GM18861 (cell line): Measurements from ENCODE around the gene ELAVL3.
"Not testable (repeated sequence)": the region's sequence is repeated elsewhere in the genome, so short reads cannot be mapped to it uniquely, and the experiment has no call there.

Source experiments
- ATAC-seq: cut with Tn5 transposase; IDR thresholded peaks from one replicate; pipeline ENCODE4 v1.9.1; 2021; ENCODE audit not compliant: unreplicated experiment

The ELAVL3 gene

DNA sequence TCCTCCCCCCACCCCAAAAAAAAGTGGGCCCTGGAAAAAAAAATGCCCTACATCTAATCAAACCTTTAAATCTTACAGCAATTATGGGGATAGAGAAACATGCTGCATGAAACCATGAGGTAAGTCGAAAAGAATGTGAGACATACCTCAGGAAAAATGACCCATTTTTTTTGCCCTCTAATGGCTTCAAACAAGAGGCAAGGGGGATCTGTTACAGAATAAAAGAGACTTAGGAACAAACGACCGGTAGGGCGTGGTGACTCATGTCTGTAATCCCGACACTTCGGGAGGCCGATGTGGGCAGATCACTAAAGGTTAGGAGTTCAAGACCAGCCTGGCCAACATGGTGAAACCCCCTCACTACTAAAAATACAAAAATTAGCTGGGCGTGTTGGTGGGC, 70.2 kb downstream of the ELAVL3 start:
- no peak for ATAC-seq

DNA sequence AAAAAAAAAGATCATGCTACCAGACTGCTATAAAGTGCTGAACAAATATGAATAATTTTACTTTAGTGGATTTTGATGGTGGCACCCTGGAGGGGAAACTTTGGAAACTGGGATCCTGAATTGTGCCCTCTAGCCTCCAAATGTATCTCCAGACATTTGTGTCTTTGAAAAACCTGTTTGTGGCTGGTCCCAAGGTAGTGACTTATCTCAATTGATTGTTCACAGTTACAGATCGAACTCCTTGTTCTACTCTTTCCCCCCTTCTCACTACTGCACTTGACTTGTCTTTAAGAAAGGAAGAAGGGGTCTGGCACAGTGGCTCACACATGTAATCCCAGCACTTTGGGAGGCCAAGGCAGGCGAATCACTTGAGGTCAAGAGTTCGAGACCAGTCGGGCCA, 72.3 kb downstream of the ELAVL3 start:
- no peak for ATAC-seq

DNA sequence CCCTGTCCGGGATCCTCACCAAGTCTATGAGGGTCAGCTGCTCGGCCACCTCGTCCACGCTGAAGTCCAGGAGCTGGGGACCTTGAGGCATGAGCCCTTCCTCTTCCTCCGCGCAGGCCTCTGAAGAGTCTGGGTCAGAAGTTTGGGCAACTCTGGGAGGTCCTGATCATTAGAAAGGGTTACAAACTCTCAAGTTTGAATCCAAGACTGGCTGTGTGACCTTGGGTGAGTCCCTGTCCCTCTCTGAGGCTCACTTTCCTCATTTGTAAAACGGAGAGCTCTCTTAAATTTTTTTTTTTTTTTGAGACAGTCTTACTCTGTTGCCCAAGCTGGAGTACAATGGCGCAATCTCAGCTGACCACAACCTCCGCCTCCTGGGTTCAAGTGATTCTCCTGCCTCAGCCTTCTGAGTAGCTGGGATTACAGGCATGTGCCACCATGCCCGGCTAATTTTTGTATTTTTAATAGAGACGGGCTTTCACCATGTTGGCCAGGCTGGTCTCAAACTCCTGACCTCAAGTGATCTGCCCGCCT, 74.1 kb downstream of the ELAVL3 start:
- not testable (repeated sequence) for ATAC-seq

- ATAC-seq = no peak
Observed at GRCh38 chr19:11405846-11406643, 74.8 kb downstream of the ELAVL3 start.

DNA sequence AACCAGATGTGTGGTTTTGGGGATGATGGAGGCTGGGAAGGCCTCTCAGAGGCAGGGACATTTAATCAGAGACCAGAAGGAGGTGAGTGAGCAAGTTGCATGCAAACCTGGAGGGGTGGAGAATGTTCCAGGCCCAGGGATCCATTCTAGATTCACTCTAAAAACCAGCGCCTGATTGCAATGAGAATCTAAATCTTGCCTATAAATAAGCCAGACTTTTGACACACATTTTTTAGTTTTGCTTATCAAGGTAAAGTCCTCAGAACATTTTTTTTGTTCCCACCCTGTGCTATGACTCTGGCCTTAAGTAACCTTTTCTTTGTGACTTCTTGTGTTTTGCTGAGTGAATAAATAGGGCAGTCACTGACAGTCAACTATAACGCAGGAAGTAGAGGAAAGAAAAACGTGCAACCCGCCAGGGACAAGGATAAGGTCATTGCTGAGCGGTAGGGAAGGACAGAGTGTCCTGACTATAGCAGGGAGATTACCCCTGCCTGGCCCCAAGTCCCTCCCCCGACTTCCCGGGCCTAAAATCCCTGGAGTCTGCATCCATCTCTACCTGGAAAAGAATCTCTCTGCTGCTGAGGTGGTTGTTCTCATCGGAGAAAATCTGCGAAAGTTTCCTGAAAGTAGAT, 76.1 kb downstream of the ELAVL3 start:
- ATAC-seq = no peak

DNA sequence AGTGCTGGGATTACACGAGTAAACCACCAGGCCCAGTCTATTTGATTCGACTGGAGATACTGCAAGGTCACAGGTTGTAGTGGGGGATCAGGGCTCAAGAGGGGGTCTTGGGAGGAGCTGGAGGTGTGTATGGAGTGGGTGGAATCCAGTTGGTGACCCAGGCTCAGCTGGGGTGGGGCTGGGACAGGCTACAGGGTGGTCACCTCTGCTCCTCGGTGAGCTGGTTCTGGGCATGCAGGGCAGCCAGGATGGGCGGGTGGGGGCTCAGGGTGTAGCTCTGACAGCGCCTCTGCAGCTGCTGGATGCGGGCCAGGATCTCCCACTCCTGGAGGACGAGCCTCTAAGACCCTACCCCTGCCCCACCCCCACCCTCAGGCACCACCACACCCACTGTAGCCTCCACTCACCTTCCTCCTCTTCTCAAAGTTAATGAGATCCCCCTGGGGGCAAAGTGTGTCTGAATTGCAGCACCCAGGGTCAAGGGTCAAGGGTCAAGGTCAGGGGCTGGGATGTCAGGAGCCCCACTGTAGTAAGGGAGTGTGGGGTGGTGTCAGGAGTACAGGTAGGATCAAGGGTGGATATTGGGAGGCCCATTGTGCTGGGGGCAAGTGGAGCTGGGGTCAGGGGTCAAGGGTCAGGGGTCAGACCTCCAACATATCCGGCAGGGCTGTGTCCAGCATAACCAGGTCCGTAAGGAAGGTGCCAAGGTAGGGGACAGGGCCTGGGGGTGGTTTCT, 78.9 kb downstream of the ELAVL3 start:
- no peak for ATAC-seq
